GM12873 (cell line): ENCODE results near the gene ALG12.

Experiments used
- CTCF ChIP-seq: IDR thresholded peaks from 2 replicates; pipeline ENCODE4 v1.5.1; 2012; ENCODE audit warnings: low read depth, mild to moderate bottlenecking, moderate library complexity, low read length, control low read depth; ENCODE audit not compliant: insufficient read depth; ENCODE audit errors: missing control alignments

The ALG12 gene

DNA sequence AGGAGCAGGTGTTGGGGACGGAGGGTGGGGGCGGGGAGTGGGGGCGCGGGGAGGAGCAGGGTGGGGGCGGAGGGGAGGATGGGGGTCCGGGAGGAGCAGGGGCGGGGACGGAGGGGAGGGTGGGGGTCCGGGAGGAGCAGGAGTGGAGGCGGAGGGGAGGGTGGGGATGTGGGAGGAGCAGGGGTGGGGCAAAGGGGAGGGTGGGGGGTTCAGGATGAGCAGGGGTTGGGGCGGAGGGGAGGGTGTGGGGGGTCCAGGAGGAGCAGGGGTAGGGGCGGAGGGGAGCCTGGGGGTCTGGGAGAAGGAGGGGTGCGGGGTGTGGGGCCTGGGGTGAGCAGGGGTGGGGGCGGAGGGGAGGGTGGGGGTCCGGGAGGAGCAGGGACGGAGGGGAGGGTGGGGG, 17.3 kb upstream of the ALG12 start:
- TF ChIP-seq CTCF = no peak

DNA sequence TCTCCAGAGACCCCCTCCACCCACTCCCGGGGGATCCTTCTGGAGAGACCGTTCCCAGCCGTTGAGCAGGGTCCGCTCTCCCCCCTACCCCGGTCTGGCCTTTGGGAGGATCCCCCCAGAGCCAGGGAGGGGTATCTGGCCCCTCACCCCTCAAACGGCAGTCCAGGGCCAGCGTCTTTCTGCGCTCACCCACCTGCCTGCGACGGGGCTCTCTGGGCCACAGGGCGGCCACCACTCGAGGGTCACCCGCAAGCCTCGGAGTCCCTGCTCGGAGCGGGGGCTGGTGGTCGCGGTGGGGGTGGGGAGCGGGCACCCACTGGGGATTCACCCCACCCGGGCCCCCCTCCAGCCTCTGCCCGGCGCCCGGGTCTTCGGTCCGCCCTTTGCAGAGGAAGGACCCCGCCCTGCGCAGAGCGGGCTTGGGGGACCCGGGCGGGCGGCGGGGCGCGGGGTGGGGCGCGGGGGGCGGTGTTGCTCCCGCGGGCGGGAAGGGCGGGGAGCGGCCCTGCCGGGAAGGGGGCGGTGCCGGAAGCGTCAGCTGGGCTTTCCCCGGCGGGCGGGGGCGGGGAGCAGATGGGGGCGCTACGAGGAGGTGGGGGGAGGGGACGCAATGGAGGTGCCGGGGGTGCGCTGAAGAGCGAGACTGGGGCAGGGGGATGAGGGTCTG, 16.8 kb upstream of the ALG12 start:
- no peak for TF ChIP-seq CTCF

- TF ChIP-seq CTCF = no peak
These were observed 16.1 kb upstream of the ALG12 start for GRCh38 chr22:49934160-49934890.

- no peak for TF ChIP-seq CTCF
These were observed 15.3 kb upstream of the ALG12 start for GRCh38 chr22:49933236-49934159.

GRCh38 chr22:49930596-49931412, 12.6 kb upstream of the ALG12 start:
- peak; percentile 75 for TF ChIP-seq CTCF

- no peak for TF ChIP-seq CTCF
These were observed 11.8 kb upstream of the ALG12 start for GRCh38 chr22:49929994-49930575.
